ENCODE data around the gene GGCX. TPM values are rescaled to one million over a fixed set of nuclear protein-coding genes. Genes with fewer than 3 reads are reported as not detected.

Gene GGCX
- total RNA-seq, 2 experiments from 2014 or later = 24.2 to 25.2 TPM

DNA sequence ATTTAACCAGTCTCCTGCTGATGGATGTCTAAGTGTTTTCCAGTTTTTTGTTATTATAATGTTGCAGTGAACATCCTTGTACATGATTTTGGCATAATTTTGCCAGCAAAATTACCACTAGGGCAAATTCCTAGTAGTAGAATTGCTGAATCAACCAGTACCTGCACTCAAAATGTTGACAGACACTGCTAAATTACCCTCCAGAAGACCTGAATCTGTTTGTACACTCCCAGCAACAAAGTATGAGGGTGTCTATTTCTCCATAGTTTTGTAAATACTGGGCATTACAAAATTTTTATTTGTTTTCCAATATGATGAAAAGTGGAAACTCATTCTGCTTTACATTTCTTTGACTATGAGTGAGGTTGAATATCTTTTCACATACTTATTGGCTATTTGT is 33.5 kb downstream of the GGCX start:
- no peaks in the 10 kb centered on the region for H3K9me3 Mint-ChIP-seq
- peaks cover 3% of the 10 kb centered on the region for H3K27me3 Mint-ChIP-seq
- intact Hi-C loops (cut with micrococcal nuclease) = no loop called here
- no peak overlapping the region for H3K27ac Mint-ChIP-seq
- H3K4me1 Mint-ChIP-seq (ENCODE audit: low read depth) = no peaks in the 10 kb centered on the region
- no peak for DNase-seq
- ChIA-PET POLR2A (no interaction called here), CTCF (no interaction called here)
- no peaks in the 10 kb centered on the region for H3K36me3 Mint-ChIP-seq
- H3K4me3 Mint-ChIP-seq = no peak overlapping the region

DNA sequence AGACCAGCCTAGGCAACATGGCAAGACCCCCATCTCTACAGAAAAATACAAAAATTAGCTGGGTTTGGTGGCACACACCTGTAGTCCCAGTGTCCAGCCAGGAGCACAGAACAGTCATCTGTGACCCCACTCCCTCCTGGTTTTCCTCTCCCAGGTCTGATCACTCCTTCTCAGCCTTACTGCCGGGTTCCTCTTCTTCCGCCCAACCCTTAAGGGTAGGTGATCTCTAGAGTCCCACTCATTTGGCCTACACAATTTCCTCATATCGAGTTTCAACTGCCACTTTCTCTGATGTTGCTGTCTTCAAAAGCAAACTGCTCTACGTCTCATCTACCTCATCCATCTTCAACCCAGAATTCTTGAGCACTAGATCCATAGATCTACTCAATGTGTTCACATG is 35.7 kb downstream of the GGCX start:
- Mint-ChIP-seq H3K9me3 (no peaks in the 10 kb centered on the region), H3K27me3 (peaks cover 3% of the 10 kb centered on the region), H3K4me1 (ENCODE audit: low read depth) (no peaks in the 10 kb centered on the region), H3K4me3 (no peak overlapping the region), H3K36me3 (no peaks in the 10 kb centered on the region), H3K27ac (no peak overlapping the region)
- intact Hi-C loops (cut with micrococcal nuclease) = no loop called here
- POLR2A ChIA-PET = no interaction called here
- CTCF ChIA-PET = no interaction called here
- no peak for DNase-seq

DNA sequence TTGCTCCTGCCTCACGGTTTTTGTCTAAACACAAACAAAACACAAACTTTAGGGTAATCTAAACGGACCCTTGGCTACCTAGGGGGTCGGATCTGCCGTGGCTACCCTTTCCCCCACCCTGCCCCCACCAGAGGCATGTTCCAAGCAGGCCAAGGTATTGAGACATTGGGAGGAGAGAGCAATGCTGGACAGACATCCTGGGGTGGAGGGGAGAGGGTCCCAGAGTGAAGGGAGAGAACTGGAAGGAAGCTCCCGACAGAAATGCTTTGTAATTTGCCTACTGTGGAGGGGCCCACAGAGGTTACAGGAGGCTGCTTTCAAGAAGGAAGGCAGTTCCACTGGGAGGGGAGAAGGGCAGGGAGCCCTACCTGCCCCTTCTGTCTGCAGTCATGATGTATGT is 36.3 kb downstream of the GGCX start:
- H3K27me3 Mint-ChIP-seq = peaks cover 3% of the 10 kb centered on the region
- no peak for DNase-seq
- CTCF ChIA-PET = no interaction called here
- intact Hi-C loops (cut with micrococcal nuclease) = no loop called here
- H3K4me1 Mint-ChIP-seq (ENCODE audit: low read depth) = no peaks in the 10 kb centered on the region
- POLR2A ChIA-PET = interaction anchor here (1.4 kb wide), 1 partner anchor 14 kb away, joined by 6 read pairs; the partner anchor contains the start of gene MAT2A
- no peak overlapping the region for H3K27ac Mint-ChIP-seq
- H3K9me3 Mint-ChIP-seq = no peaks in the 10 kb centered on the region
- H3K36me3 Mint-ChIP-seq = no peaks in the 10 kb centered on the region
- H3K4me3 Mint-ChIP-seq = no peak overlapping the region

DNA sequence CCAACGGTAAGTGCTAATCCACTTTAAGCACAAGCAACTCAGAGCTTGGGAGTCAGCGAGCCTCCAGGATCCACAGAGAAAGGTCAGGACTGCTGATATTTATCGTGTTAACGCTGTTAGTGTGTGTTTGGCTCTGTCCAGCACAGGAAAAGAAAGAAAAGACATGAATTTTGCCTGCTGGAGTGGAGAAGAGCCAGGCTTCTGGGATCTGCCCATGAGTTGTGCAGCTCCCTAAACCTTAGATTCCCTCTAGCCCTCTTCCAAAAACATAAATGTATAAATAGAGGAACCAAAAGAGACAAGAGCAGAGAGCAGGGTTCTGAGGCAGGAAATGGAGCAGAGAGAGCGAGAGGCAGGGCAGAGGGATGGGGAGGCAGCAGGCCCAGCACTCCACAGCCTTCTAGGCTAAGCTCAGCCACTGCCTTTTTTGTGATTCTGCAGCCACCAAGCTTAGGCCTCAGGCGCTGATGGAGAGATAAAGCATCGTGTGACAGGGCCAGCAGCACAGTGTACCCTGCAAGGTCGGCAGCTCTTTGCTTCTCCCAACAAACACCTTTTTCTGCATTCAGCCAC is 36.9 kb downstream of the GGCX start:
- POLR2A ChIA-PET = interaction anchor here (1.4 kb wide), 1 partner anchor 14 kb away, joined by 6 read pairs; the partner anchor contains the start of gene MAT2A
- Mint-ChIP-seq H3K36me3 (no peaks in the 10 kb centered on the region), H3K27me3 (peaks cover 3% of the 10 kb centered on the region), H3K27ac (no peak overlapping the region), H3K9me3 (no peaks in the 10 kb centered on the region), H3K4me3 (no peak overlapping the region), H3K4me1 (ENCODE audit: low read depth) (no peaks in the 10 kb centered on the region)
- CTCF ChIA-PET = interaction anchor here (1.9 kb wide), 1 partner anchor 28 kb away, joined by 4 read pairs; no protein-coding TSS in a partner anchor
- intact Hi-C loops (cut with micrococcal nuclease) = no loop called here
- no peak for DNase-seq

DNA sequence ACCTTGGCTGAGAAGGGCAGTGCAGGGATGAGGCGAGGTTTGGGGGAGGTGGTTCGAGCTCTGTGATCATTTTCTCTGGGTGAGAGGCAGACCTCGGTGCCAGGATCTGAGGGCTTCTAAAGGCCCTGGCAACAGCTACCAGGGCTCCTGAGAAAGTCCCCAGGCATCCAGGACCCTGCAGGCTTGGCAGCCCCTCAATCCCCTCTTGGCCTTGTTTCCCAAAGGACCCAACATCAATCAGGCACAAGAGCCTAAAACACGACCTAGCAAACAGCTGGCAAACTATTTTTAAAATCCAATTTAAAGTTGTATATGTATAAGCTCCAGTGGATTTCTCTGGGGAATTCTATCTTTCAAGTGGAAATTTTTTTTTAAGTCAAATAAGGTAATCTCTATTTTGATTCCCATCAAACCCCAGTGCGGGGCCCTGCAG is 37.4 kb downstream of the GGCX start:
- H3K27me3 Mint-ChIP-seq = peaks cover 3% of the 10 kb centered on the region
- H3K4me3 Mint-ChIP-seq = no peak overlapping the region
- no peaks in the 10 kb centered on the region for H3K4me1 Mint-ChIP-seq (ENCODE audit: low read depth)
- ChIA-PET POLR2A (interaction anchor here (1.4 kb wide), 1 partner anchor 15 kb away, joined by 6 read pairs; the partner anchor contains the start of gene MAT2A), CTCF (interaction anchor here (1.9 kb wide), 1 partner anchor 28 kb away, joined by 4 read pairs; no protein-coding TSS in a partner anchor)
- H3K27ac Mint-ChIP-seq = no peak overlapping the region
- no peak for DNase-seq
- intact Hi-C loops (cut with micrococcal nuclease) = no loop called here
- no peaks in the 10 kb centered on the region for H3K36me3 Mint-ChIP-seq
- no peaks in the 10 kb centered on the region for H3K9me3 Mint-ChIP-seq

DNA sequence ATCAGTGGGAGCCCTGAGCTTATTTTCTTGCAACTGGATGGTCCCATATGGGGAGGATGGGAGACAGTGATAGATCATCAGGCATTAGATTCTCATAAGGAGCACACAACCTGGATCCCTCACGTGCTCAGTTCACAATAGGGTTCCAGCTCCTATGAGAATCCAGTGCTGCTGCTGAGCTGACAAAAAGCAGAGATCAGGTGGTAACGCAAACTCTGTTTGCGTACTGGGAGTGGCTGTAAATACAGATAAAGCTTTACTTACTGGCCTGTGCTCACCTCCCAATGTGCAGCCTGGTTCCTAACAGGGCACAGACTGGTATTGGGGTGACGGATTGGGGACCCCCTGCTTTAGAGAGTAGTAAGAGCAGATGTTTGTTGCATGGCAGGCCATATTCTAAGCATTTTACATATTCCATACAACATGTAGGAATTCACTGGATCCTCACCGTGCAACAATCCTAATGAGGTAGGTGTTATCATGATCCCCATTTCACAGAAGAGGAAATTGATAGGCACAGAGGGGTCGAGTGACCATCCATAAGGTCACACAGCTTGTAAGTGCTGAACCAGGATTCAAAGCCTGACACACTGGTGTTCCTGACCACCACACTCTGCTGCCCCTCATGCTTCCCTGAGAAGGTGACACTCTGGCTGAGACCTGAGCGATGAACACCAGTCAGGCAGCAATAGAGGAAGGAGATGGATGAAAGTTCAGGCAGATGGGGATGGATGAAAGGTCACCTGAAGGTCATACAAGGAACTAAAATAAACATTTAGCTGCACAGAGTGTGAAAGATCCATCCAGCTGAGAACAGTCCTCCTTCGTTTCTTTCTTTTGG is 38.0 kb downstream of the GGCX start:
- Mint-ChIP-seq H3K4me1 (ENCODE audit: low read depth) (no peaks in the 10 kb centered on the region), H3K36me3 (no peaks in the 10 kb centered on the region), H3K27ac (no peak overlapping the region), H3K9me3 (no peaks in the 10 kb centered on the region), H3K4me3 (no peak overlapping the region), H3K27me3 (peaks cover 2% of the 10 kb centered on the region)
- intact Hi-C loops (cut with micrococcal nuclease) = no loop called here
- ChIA-PET CTCF (interaction anchor here (1.9 kb wide), 1 partner anchor 29 kb away, joined by 4 read pairs; no protein-coding TSS in a partner anchor), POLR2A (no interaction called here)
- DNase-seq = no peak

DNA sequence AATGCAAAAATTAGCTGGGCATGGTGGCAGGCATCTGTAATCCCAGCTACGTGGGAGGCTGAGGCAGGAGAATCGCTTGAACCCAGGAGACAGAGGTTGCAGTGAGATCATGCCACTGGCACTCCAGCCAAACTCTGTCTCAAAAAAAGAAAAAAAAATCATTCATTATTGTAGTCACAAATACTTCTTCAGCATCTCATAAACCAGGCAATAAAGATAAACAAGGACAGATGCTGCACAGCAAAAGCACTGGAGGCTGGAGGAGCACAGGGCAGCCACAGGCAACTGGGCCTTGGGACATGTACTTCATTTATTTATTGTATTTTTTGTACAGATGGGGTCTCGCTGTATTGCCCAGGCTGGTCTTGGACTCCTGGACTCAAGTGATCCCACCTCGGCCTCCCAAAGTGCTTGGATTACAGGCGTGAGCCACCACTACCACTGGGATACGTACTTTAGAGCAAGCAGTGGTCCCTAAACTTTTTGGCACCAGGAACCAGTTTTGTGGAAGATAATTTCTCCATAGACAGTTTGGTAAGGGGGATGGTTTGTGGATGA is 39.1 kb downstream of the GGCX start:
- H3K36me3 Mint-ChIP-seq = no peaks in the 10 kb centered on the region
- H3K4me3 Mint-ChIP-seq = no peak overlapping the region
- CTCF ChIA-PET = no interaction called here
- H3K9me3 Mint-ChIP-seq = no peaks in the 10 kb centered on the region
- POLR2A ChIA-PET = no interaction called here
- no peaks in the 10 kb centered on the region for H3K27me3 Mint-ChIP-seq
- no peak for DNase-seq
- intact Hi-C loops (cut with micrococcal nuclease) = no loop called here
- no peaks in the 10 kb centered on the region for H3K4me1 Mint-ChIP-seq (ENCODE audit: low read depth)
- H3K27ac Mint-ChIP-seq = no peak overlapping the region

DNA sequence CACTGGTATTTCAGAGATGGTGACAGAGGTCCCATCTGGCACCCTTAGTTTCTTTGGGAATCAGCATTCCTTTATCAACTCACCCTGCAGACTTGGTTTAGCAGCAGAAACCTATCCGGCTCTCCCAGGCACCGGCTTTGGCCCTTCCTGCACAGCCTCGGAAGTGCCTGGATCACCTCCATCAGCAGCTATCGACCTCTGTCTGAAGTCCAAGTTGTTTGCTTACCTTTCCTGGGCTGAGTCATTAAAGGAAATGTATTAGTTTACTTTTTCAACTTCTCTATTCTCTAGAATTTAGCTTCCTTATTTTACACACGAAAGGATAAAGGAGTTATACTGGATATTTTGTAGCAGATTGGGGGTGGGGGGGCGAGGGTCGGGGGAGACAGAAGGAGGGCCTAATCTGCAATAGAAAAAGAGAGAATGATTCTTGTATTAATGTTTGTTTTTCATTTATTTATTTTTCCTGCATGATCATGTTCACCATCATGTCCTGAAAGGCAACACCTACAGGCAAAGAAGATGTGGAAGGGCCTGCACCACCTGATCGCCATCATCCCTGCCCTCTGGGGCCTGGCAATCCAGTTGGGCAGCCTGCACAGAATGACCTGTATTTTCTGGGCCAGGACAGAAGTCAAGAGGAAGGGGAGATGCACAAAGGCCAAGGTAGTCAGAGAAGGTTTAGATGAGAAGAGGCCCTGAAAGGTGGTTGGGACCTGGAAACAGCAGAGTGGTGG is 44.5 kb downstream of the GGCX start:
- no peak for DNase-seq
- ChIA-PET CTCF (interaction anchor here (1.9 kb wide), 1 partner anchor 34 kb away, joined by 4 read pairs; no protein-coding TSS in a partner anchor), POLR2A (no interaction called here)
- H3K9me3 Mint-ChIP-seq = no peaks in the 10 kb centered on the region
- intact Hi-C loops (cut with micrococcal nuclease) = no loop called here
- H3K36me3 Mint-ChIP-seq = no peaks in the 10 kb centered on the region
- H3K27ac Mint-ChIP-seq = no peak overlapping the region
- H3K4me3 Mint-ChIP-seq = no peak overlapping the region
- H3K27me3 Mint-ChIP-seq = no peaks in the 10 kb centered on the region
- no peaks in the 10 kb centered on the region for H3K4me1 Mint-ChIP-seq (ENCODE audit: low read depth)

DNA sequence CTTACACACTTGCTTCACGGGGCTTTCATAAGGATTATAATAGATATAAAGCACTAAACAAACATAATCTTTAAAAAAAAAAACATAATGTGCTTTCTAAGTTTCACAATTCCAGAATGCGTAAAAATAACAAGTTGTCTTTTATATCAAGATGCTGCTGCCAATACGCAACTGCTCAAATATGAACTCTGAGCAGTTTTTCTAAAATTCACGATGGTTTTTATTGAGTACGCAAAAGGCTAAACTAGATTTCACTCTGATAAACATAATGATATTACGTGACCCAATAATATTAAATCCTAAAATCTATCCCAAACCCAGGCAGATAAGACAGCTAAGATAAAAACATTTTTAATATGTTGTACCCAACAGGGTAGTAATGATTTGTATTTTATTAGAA is 47.0 kb downstream of the GGCX start:
- ChIA-PET CTCF (no interaction called here), POLR2A (no interaction called here)
- no peaks in the 10 kb centered on the region for H3K9me3 Mint-ChIP-seq
- H3K4me1 Mint-ChIP-seq (ENCODE audit: low read depth) = no peaks in the 10 kb centered on the region
- H3K4me3 Mint-ChIP-seq = no peak overlapping the region
- H3K36me3 Mint-ChIP-seq = no peaks in the 10 kb centered on the region
- no peaks in the 10 kb centered on the region for H3K27me3 Mint-ChIP-seq
- no peak overlapping the region for H3K27ac Mint-ChIP-seq
- intact Hi-C loops (cut with micrococcal nuclease) = no loop called here
- DNase-seq = no peak

DNA sequence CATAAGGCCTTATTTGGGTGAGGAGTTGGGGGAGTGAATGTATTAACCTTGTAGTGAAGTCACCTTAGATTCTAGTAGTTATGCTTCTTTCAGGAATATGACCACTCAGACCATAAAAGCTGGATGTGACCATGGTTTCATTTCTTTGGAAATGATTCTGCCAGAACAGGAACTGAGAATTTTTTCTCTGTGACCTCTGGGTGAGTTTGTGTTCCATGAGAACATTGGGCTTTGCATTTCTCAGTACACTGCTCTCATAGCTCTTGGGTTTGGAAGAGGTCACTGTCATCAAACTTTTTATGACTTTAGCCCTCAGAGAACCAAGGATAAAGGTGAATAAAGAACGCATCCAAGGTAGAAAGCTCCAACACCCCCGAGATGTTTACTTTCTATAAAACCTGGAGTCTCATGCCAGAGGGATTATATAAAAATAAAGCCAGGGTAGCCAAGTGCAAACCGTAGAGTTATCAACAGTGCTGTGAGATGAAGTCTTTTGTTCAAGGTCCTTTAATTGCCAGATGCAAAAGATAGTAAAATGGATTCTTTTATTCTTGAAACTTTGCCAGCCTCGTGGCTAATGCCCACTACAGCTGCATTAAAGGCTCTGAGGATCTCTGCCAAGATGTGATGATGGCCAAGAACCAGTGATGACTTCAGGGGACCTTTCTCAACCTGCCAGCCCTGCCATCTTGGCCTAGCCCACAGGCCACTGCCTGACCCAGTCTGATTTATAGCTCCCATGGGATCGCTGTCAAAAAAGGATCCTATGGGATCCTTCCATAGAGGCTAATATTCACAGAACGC is 50.1 kb downstream of the GGCX start:
- Mint-ChIP-seq H3K4me3 (no peak overlapping the region), H3K9me3 (no peaks in the 10 kb centered on the region), H3K4me1 (ENCODE audit: low read depth) (no peaks in the 10 kb centered on the region), H3K27ac (no peak overlapping the region), H3K27me3 (no peaks in the 10 kb centered on the region), H3K36me3 (no peaks in the 10 kb centered on the region)
- DNase-seq = no peak
- intact Hi-C loops (cut with micrococcal nuclease) = no loop called here
- CTCF ChIA-PET = no interaction called here
- POLR2A ChIA-PET = no interaction called here

DNA sequence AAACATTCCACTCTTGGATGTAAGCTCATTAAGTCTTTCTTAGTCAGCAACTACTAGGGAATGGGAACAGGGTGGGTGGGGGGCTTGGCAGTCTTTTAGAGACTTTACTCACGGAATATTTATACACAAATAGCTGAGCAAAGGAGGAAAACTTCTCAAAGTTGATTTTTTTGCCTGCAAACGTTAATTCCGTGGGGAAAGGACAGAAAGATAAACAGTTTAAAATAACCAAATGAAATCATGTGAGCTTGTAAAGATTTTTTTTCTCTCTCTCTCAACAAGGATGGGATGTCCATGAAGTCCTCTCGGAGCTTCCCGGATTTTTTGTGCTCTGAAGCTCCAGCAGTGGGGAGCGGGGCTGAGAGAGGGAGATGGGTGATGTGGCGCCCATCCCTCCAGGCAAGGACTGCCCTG is 54.5 kb downstream of the GGCX start:
- Mint-ChIP-seq H3K36me3 (no peaks in the 10 kb centered on the region), H3K27me3 (no peaks in the 10 kb centered on the region), H3K4me3 (no peak overlapping the region), H3K27ac (no peak overlapping the region), H3K4me1 (ENCODE audit: low read depth) (no peaks in the 10 kb centered on the region), H3K9me3 (no peaks in the 10 kb centered on the region)
- POLR2A ChIA-PET = interaction anchor here (0.5 kb wide), 1 partner anchor 100 kb away, joined by 3 read pairs; no protein-coding TSS in a partner anchor
- DNase-seq = no peak
- CTCF ChIA-PET = interaction anchor here (1.0 to 1.5 kb wide), 2 partner anchors 222 to 440 kb away, joined by 3 read pairs; no protein-coding TSS in a partner anchor
- intact Hi-C loops (cut with micrococcal nuclease) = no loop called here
